ENCODE measurements around the gene PLS3.
"Not testable (repeated sequence)": the region's sequence is repeated elsewhere in the genome, so short reads cannot be mapped to it uniquely, and the experiment has no call there.

PLS3 gene

GRCh38 chrX:115606861-115607260 lies 45.9 kb downstream of the PLS3 start:
- no peak for DNase-seq (ENCODE audit: low spot score)

- DNase-seq (ENCODE audit: low spot score) = no peak
Measured at GRCh38 chrX:115609621-115610020, 48.6 kb downstream of the PLS3 start.

- DNase-seq (ENCODE audit: low spot score) = no peak
Measured at GRCh38 chrX:115616943-115617563, 56.1 kb downstream of the PLS3 start.

- no peak for DNase-seq (ENCODE audit: low spot score)
Measured at GRCh38 chrX:115622534-115622933, 61.6 kb downstream of the PLS3 start.

- no peak for DNase-seq (ENCODE audit: low spot score)
Measured at GRCh38 chrX:115624916-115625315, 63.9 kb downstream of the PLS3 start.

- no peak for DNase-seq (ENCODE audit: low spot score)
Measured at GRCh38 chrX:115625572-115626301, 64.8 kb downstream of the PLS3 start.

GRCh38 chrX:115630204-115630603 lies 69.2 kb downstream of the PLS3 start:
- DNase-seq (ENCODE audit: low spot score) = no peak

- DNase-seq (ENCODE audit: low spot score) = no peak
Measured at GRCh38 chrX:115632455-115632854, 71.5 kb downstream of the PLS3 start.

- not testable (repeated sequence) for DNase-seq (ENCODE audit: low spot score)
Measured at GRCh38 chrX:115633397-115633796, 72.4 kb downstream of the PLS3 start.

- no peak for DNase-seq (ENCODE audit: low spot score)
Measured at GRCh38 chrX:115639334-115639880, 78.4 kb downstream of the PLS3 start.

GRCh38 chrX:115642311-115642710 lies 81.3 kb downstream of the PLS3 start:
- no peak for DNase-seq (ENCODE audit: low spot score)

- DNase-seq (ENCODE audit: low spot score) = peak; percentile 25
Measured at GRCh38 chrX:115642895-115643530, 82.0 kb downstream of the PLS3 start.

GRCh38 chrX:115644397-115644796 lies 83.4 kb downstream of the PLS3 start:
- DNase-seq (ENCODE audit: low spot score) = not testable (repeated sequence)

- no peak for DNase-seq (ENCODE audit: low spot score)
Measured at GRCh38 chrX:115649461-115650063, 88.6 kb downstream of the PLS3 start.

- no peak for DNase-seq (ENCODE audit: low spot score)
Measured at GRCh38 chrX:115650449-115650848, 89.5 kb downstream of the PLS3 start.

- DNase-seq (ENCODE audit: low spot score) = no peak
Measured at GRCh38 chrX:115650916-115651315, 89.9 kb downstream of the PLS3 start.

- DNase-seq (ENCODE audit: low spot score) = no peak
Measured at GRCh38 chrX:115652221-115652620, 91.2 kb downstream of the PLS3 start.

GRCh38 chrX:115665122-115665521 lies 104.1 kb downstream of the PLS3 start:
- no peak for DNase-seq (ENCODE audit: low spot score)

- no peak for DNase-seq (ENCODE audit: low spot score)
Measured at GRCh38 chrX:115679460-115679859, 118.5 kb downstream of the PLS3 start.

GRCh38 chrX:115687595-115687994 lies 126.6 kb downstream of the PLS3 start:
- DNase-seq (ENCODE audit: low spot score) = no peak

- DNase-seq (ENCODE audit: low spot score) = no peak
Measured at GRCh38 chrX:115689931-115690330, 129.0 kb downstream of the PLS3 start.

GRCh38 chrX:115690511-115691216 lies 129.7 kb downstream of the PLS3 start:
- peak; percentile 9 for DNase-seq (ENCODE audit: low spot score)

Data from hematopoietic multipotent progenitor cell treated with erythropoietin and hydrocortisone succinate and interleukin-3 and kit ligand, for 15 days (in vitro differentiated cells).